Stimulated activated CD8-positive, alpha-beta memory T cell treated with anti-CD3 and anti-CD28 coated beads, Interleukin-2, amount 100 ng/mL, for 1 hour (primary cell): Measurements from ENCODE around the gene SSR1.
"Not testable (repeated sequence)": the region's sequence is repeated elsewhere in the genome, so short reads cannot be mapped to it uniquely, and the experiment has no call there.

Experiments used
- DNase-seq, 2 donors: peaks; one replicate each; pipeline ENCODE4 v3.0.0-alpha.2; 2020; ENCODE audit warnings: low read depth in 2 of 2

SSR1 gene

GRCh38 chr6:7317538-7317937, 4.5 kb upstream of the SSR1 start:
- no peak for DNase-seq

- DNase-seq: no peak
Measured at GRCh38 chr6:7316658-7317533, 3.9 kb upstream of the SSR1 start.

- DNase-seq: no peak
Measured at GRCh38 chr6:7315948-7316365, 3.0 kb upstream of the SSR1 start.

GRCh38 chr6:7315087-7315947, 2.3 kb upstream of the SSR1 start:
- DNase-seq: not testable (repeated sequence)

- DNase-seq: no peak
Measured at GRCh38 chr6:7314414-7314813, 1.4 kb upstream of the SSR1 start.

GRCh38 chr6:7313505-7314165, 636 bp upstream of the SSR1 start:
- DNase-seq: no peak

- no peak for DNase-seq
Measured at GRCh38 chr6:7311917-7312615, 933 bp downstream of the SSR1 start.

- DNase-seq: no peak
Measured at GRCh38 chr6:7311176-7311575, 1.8 kb downstream of the SSR1 start.

- no peak for DNase-seq
Measured at GRCh38 chr6:7309050-7309449, 3.9 kb downstream of the SSR1 start.

- DNase-seq: no peak
Measured at GRCh38 chr6:7307533-7307932, 5.5 kb downstream of the SSR1 start.

GRCh38 chr6:7304821-7305220, 8.2 kb downstream of the SSR1 start:
- no peak for DNase-seq

- DNase-seq: no peak
Measured at GRCh38 chr6:7301702-7302101, 11.3 kb downstream of the SSR1 start.

GRCh38 chr6:7300926-7301325, 12.1 kb downstream of the SSR1 start:
- no peak for DNase-seq

GRCh38 chr6:7298113-7298512, 14.9 kb downstream of the SSR1 start:
- no peak for DNase-seq

GRCh38 chr6:7296602-7297001, 16.4 kb downstream of the SSR1 start:
- no peak for DNase-seq

- DNase-seq: no peak
Measured at GRCh38 chr6:7295916-7296315, 17.1 kb downstream of the SSR1 start.

GRCh38 chr6:7292596-7293255, 20.3 kb downstream of the SSR1 start:
- DNase-seq: no peak

- no peak for DNase-seq
Measured at GRCh38 chr6:7290079-7290478, 22.9 kb downstream of the SSR1 start.

GRCh38 chr6:7285416-7285815, 27.6 kb downstream of the SSR1 start:
- no peak for DNase-seq

GRCh38 chr6:7283676-7284075, 29.3 kb downstream of the SSR1 start:
- no peak for DNase-seq
